Trophoblast cell (in vitro differentiated cells and primary cell): ENCODE data around the gene HDGFL3.
"Not testable (repeated sequence)": the region's sequence is repeated elsewhere in the genome, so short reads cannot be mapped to it uniquely, and the experiment has no call there.

Source experiments
- DNase-seq, 2 donors: peaks; one replicate each; pipeline ENCODE4 v3.0.0-alpha.2; 2016
- H2AFZ ChIP-seq: 2 replicates; pipeline ENCODE4 v1.6.1; 2013; ENCODE audit warnings: low read length, moderate library complexity, mild to moderate bottlenecking; ENCODE audit not compliant: insufficient read depth, poor library complexity
- H2AK5ac ChIP-seq: 2 replicates; pipeline ENCODE4 v1.6.1; 2013; ENCODE audit warnings: mild to moderate bottlenecking, low read length
- H2BK120ac ChIP-seq: 2 replicates; pipeline ENCODE4 v1.6.1; 2013; ENCODE audit warnings: low read length, mild to moderate bottlenecking, moderate library complexity; ENCODE audit not compliant: insufficient read depth, poor library complexity
- H2BK12ac ChIP-seq: 2 replicates; pipeline ENCODE4 v1.6.1; 2013; ENCODE audit warnings: mild to moderate bottlenecking, low read length, moderate library complexity
- H2BK5ac ChIP-seq: 2 replicates; pipeline ENCODE4 v1.6.1; 2013; ENCODE audit warnings: low read length, low read depth, moderate library complexity, mild to moderate bottlenecking; ENCODE audit not compliant: poor library complexity
- H3K14ac ChIP-seq: 2 replicates; pipeline ENCODE4 v1.6.1; 2013; ENCODE audit warnings: mild to moderate bottlenecking, low read length
- H3K18ac ChIP-seq: 2 replicates; pipeline ENCODE4 v1.6.1; 2013; ENCODE audit warnings: mild to moderate bottlenecking, low read length
- H3K23ac ChIP-seq: 2 replicates; pipeline ENCODE4 v1.6.1; 2013; ENCODE audit warnings: low read length
- H3K27ac ChIP-seq: 2 replicates; pipeline ENCODE4 v1.5.1; 2013; ENCODE audit warnings: low read depth, mild to moderate bottlenecking, inconsistent platforms, low read length, moderate library complexity
- H3K27me3 ChIP-seq: 2 replicates; pipeline ENCODE4 v1.6.1; 2013; ENCODE audit warnings: inconsistent platforms, mild to moderate bottlenecking, low read length, moderate library complexity; ENCODE audit not compliant: insufficient read depth
- H3K36me3 ChIP-seq, 2 experiments: 1 replicate in 1 of 2; 2 replicates in 1 of 2; pipeline ENCODE4 v1.6.1; 2013; ENCODE audit warnings: low read length in 2 of 2, mild to moderate bottlenecking in 2 of 2, moderate library complexity in 1 of 2; ENCODE audit not compliant: insufficient read depth in 2 of 2, control insufficient read depth in 1 of 2
- H3K4ac ChIP-seq: 2 replicates; pipeline ENCODE4 v1.6.1; 2013; ENCODE audit warnings: low read depth, mild to moderate bottlenecking, low read length, moderate library complexity
- H3K4me1 ChIP-seq, 2 experiments: 1 replicate in 1 of 2; 2 replicates in 1 of 2; pipeline ENCODE4 v1.6.1; 2013; ENCODE audit warnings: low read length in 2 of 2, mild to moderate bottlenecking in 2 of 2, moderate library complexity in 1 of 2; ENCODE audit not compliant: insufficient read depth in 2 of 2, control insufficient read depth in 1 of 2
- H3K4me2 ChIP-seq: 2 replicates; pipeline ENCODE4 v1.6.1; 2013; ENCODE audit warnings: inconsistent platforms, mild to moderate bottlenecking, low read length, moderate library complexity
- H3K4me3 ChIP-seq: 2 replicates; pipeline ENCODE4 v1.5.1; 2013; ENCODE audit warnings: mild to moderate bottlenecking, low read depth, low read length, inconsistent platforms
- H3K79me1 ChIP-seq: one replicate; pipeline ENCODE4 v1.6.1; 2013; ENCODE audit warnings: low read length
- H3K79me2 ChIP-seq: 2 replicates; pipeline ENCODE4 v1.6.1; 2013; ENCODE audit warnings: low read length, mild to moderate bottlenecking; ENCODE audit not compliant: control insufficient read depth, insufficient read depth, poor library complexity
- H3K9ac ChIP-seq: 2 replicates; pipeline ENCODE4 v1.6.1; 2013; ENCODE audit warnings: mild to moderate bottlenecking, low read length
- H3K9me3 ChIP-seq: 2 replicates; pipeline ENCODE4 v1.6.1; 2013; ENCODE audit warnings: low read depth, mild to moderate bottlenecking, control low read depth, inconsistent platforms, low read length; ENCODE audit not compliant: insufficient read depth
- H4K12ac ChIP-seq: 2 replicates; pipeline ENCODE4 v1.6.1; 2013; ENCODE audit warnings: low read depth, mild to moderate bottlenecking, low read length, moderate library complexity
- H4K8ac ChIP-seq: 2 replicates; pipeline ENCODE4 v1.6.1; 2013; ENCODE audit warnings: low read depth, mild to moderate bottlenecking, low read length, moderate library complexity
- H4K91ac ChIP-seq: one replicate; pipeline ENCODE4 v1.6.1; 2013; ENCODE audit warnings: low read depth, mild to moderate bottlenecking, low read length, moderate library complexity
- WGBS: extraction: QIAGEN DNeasy Blood & Tissue Kit; methylation state at CpG from one replicate; pipeline ENCODE4 v1.1.7; 2013; ENCODE audit warnings: missing lambda C conversion rate; ENCODE audit not compliant: insufficient read length, insufficient coverage; ENCODE audit errors: extremely low coverage; 5-methylcytosine and 5-hydroxymethylcytosine counted together

The HDGFL3 gene

GRCh38 chr15:83174891-83175290 is 32.7 kb downstream of the HDGFL3 start:
- Histone ChIP-seq H3K4me1 (no peaks in the 10 kb centered on the region), H3K18ac (no peak overlapping the region), H2AFZ (no peak overlapping the region)

GRCh38 chr15:83170474-83171165 is 37.0 kb downstream of the HDGFL3 start:
- no peaks in the 10 kb centered on the region for H3K27me3 ChIP-seq
- no peak overlapping the region for H3K4ac ChIP-seq
- H3K18ac ChIP-seq, result no peak overlapping the region
- no CpG with 5 or more reads among the region's 4 CpGs for WGBS
- H2BK120ac ChIP-seq, result no peak overlapping the region
- no peak overlapping the region for H4K8ac ChIP-seq
- H2AK5ac ChIP-seq, result no peak overlapping the region
- no peak overlapping the region for H3K23ac ChIP-seq
- no peaks in the 10 kb centered on the region for H3K79me2 ChIP-seq
- no peak overlapping the region for H3K14ac ChIP-seq
- H2BK5ac ChIP-seq, result no peak overlapping the region
- H2AFZ ChIP-seq, result no peak overlapping the region
- no peaks in the 10 kb centered on the region for H3K36me3 ChIP-seq
- H3K9ac ChIP-seq, result no peak overlapping the region
- H3K4me2 ChIP-seq, result no peak overlapping the region
- H4K91ac ChIP-seq, result no peak overlapping the region
- no peak overlapping the region for H2BK12ac ChIP-seq
- DNase-seq, result no peak
- no peak overlapping the region for H3K27ac ChIP-seq
- no peak overlapping the region for H4K12ac ChIP-seq
- H3K79me1 ChIP-seq, result no peaks in the 10 kb centered on the region
- H3K4me1 ChIP-seq, result no peaks in the 10 kb centered on the region
- no peak overlapping the region for H3K4me3 ChIP-seq
- H3K9me3 ChIP-seq, result no peaks in the 10 kb centered on the region

More at GRCh38 chr15:83174891-83175290, 32.7 kb downstream of the HDGFL3 start:
- Histone ChIP-seq H2BK120ac (no peak overlapping the region), H3K79me1 (no peaks in the 10 kb centered on the region), H3K9me3 (no peaks in the 10 kb centered on the region), H2BK12ac (no peak overlapping the region), H3K14ac (no peak overlapping the region), H4K8ac (no peak overlapping the region), H2BK5ac (no peak overlapping the region), H3K36me3 (no peaks in the 10 kb centered on the region), H3K27me3 (no peaks in the 10 kb centered on the region), H3K9ac (no peak overlapping the region), H3K4me3 (no peak overlapping the region), H3K23ac (no peak overlapping the region), H3K27ac (no peak overlapping the region), H2AK5ac (no peak overlapping the region), H3K4me2 (no peak overlapping the region), H3K4ac (no peak overlapping the region), H4K12ac (no peak overlapping the region), H3K79me2 (no peaks in the 10 kb centered on the region), H4K91ac (no peak overlapping the region)
- no CpG with 5 or more reads among the region's 1 CpG for WGBS
- DNase-seq, result no peak

GRCh38 chr15:83169576-83169975 is 38.0 kb downstream of the HDGFL3 start:
- H2AFZ ChIP-seq, H3K23ac ChIP-seq: not testable (repeated sequence)
- WGBS, result no CpG with 5 or more reads among the region's 5 CpGs

DNA sequence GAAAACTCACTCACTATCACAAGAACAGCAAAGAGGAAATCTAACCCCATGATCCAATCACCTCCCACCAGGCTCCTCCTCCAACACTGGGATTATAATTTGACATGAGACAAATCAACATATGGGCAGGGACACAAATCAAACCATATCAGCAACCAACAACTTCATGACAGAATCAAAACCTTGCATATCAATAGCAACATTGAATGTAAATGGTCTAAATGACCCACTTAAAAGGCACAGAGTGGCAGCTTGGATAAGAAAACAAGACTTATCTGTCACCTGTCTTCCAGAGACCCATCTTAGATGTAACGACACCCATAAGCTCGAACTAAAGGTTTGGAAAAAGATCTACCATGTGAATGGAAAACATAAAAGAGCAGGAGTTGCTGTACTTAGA is 40.8 kb downstream of the HDGFL3 start:
- no peak overlapping the region for H2BK12ac ChIP-seq
- no CpG with 5 or more reads among the region's 2 CpGs for WGBS

More at GRCh38 chr15:83169576-83169975, 38.0 kb downstream of the HDGFL3 start:
- H2BK12ac ChIP-seq, H3K9ac ChIP-seq, DNase-seq, H2BK120ac ChIP-seq, H3K36me3 ChIP-seq, H3K79me2 ChIP-seq, H2BK5ac ChIP-seq, H4K91ac ChIP-seq, H3K14ac ChIP-seq, H2AK5ac ChIP-seq, H3K4me1 ChIP-seq, H4K8ac ChIP-seq, H3K4me3 ChIP-seq, H4K12ac ChIP-seq, H3K4ac ChIP-seq, H3K27ac ChIP-seq, H3K79me1 ChIP-seq, H3K4me2 ChIP-seq, H3K9me3 ChIP-seq, H3K27me3 ChIP-seq, H3K18ac ChIP-seq: not testable (repeated sequence)

More for the DNA sequence above, 40.8 kb downstream of the HDGFL3 start:
- H3K23ac ChIP-seq, result no peak overlapping the region
- H2AK5ac ChIP-seq, result no peak overlapping the region
- H2BK120ac ChIP-seq, result no peak overlapping the region
- no peak overlapping the region for H3K4me3 ChIP-seq
- no peak overlapping the region for H4K8ac ChIP-seq
- H4K91ac ChIP-seq, result no peak overlapping the region
- no peak overlapping the region for H3K9ac ChIP-seq
- no peaks in the 10 kb centered on the region for H3K79me1 ChIP-seq
- DNase-seq, result no peak
- no peaks in the 10 kb centered on the region for H3K4me1 ChIP-seq
- H3K27me3 ChIP-seq, result no peaks in the 10 kb centered on the region
- H2BK5ac ChIP-seq, result no peak overlapping the region
- H3K18ac ChIP-seq, result no peak overlapping the region
- no peak overlapping the region for H4K12ac ChIP-seq
- H3K4me2 ChIP-seq, result no peak overlapping the region
- no peak overlapping the region for H3K14ac ChIP-seq
- H3K9me3 ChIP-seq, result no peaks in the 10 kb centered on the region
- no peak overlapping the region for H3K4ac ChIP-seq
- no peak overlapping the region for H2AFZ ChIP-seq
- no peaks in the 10 kb centered on the region for H3K79me2 ChIP-seq
- H3K27ac ChIP-seq, result no peak overlapping the region
- no peaks in the 10 kb centered on the region for H3K36me3 ChIP-seq
